ENCODE measurements around the gene SGCD.

Gene SGCD

DNA sequence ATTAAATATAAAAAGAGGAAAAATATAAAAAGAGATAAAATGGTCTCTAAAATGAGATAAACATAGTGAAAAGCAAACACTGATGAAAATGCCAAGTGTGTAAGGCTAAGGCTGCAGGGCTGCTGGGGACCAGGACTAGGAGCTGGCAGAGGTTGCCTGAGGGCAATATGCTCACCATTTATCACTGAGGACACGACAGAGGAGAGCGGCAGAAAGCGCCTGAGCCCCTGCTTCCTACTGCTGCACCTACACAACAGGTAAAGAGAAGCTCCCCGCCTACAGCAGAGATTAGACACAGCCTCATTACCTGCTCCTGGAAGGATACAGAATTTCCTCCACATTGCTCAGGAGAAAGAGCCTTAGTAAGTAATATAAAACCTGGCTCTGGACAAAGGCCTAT lies 452.5 kb downstream of the SGCD start:
- ATAC-seq (ENCODE audit: low read depth) (no peak), DNase-seq (ENCODE audit: low spot score) (no peak)
- no peak overlapping the region for H3K27ac ChIP-seq (ENCODE audit: poor library complexity, severe bottlenecking)
- H3K4me1 ChIP-seq (ENCODE audit: insufficient read depth, poor library complexity, severe bottlenecking), result no peaks in the 10 kb centered on the region
- peaks cover 3% of the 10 kb centered on the region for H3K9me3 ChIP-seq (ENCODE audit: severe bottlenecking)
- peaks cover 6% of the 10 kb centered on the region for H3K27me3 ChIP-seq (ENCODE audit: insufficient read depth, poor library complexity, severe bottlenecking)
- H3K4me3 ChIP-seq (ENCODE audit: severe bottlenecking), result no peak overlapping the region
- TF ChIP-seq, protein P1, sequence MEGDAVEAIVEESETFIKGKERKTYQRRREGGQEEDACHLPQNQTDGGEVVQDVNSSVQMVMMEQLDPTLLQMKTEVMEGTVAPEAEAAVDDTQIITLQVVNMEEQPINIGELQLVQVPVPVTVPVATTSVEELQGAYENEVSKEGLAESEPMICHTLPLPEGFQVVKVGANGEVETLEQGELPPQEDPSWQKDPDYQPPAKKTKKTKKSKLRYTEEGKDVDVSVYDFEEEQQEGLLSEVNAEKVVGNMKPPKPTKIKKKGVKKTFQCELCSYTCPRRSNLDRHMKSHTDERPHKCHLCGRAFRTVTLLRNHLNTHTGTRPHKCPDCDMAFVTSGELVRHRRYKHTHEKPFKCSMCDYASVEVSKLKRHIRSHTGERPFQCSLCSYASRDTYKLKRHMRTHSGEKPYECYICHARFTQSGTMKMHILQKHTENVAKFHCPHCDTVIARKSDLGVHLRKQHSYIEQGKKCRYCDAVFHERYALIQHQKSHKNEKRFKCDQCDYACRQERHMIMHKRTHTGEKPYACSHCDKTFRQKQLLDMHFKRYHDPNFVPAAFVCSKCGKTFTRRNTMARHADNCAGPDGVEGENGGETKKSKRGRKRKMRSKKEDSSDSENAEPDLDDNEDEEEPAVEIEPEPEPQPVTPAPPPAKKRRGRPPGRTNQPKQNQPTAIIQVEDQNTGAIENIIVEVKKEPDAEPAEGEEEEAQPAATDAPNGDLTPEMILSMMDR (IDR thresholded peaks at IDR 0.05; ENCODE audit: poor library complexity, severe bottlenecking), result no peak
- no peaks in the 10 kb centered on the region for H3K36me3 ChIP-seq (ENCODE audit: low read depth)

DNA sequence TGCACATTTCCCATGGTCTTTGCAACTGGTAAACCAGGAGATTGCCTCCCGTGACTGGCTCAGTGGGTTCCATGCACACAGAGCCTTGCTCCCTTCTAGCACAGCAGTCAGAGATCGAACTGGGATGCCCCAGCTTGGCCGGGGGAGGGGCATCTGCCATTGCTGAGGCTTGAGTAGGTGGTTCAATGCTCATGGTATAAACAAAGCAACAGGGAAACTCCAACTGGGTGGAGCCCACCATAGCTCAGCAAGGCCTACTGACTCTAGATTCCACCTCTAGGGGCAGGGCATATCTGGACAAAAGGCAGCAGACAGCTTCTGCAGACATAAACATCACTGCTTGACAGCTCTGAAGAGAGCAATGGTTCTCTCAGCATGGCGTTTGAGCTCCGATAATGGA lies 456.1 kb downstream of the SGCD start:
- TF ChIP-seq, protein P1 (IDR thresholded peaks at IDR 0.05; ENCODE audit: poor library complexity, severe bottlenecking), result no peak
- H3K4me3 ChIP-seq (ENCODE audit: severe bottlenecking), result no peak overlapping the region
- H3K27ac ChIP-seq (ENCODE audit: poor library complexity, severe bottlenecking), result no peak overlapping the region
- peaks cover 6% of the 10 kb centered on the region for H3K27me3 ChIP-seq (ENCODE audit: insufficient read depth, poor library complexity, severe bottlenecking)
- no peak for DNase-seq (ENCODE audit: low spot score)
- no peak for ATAC-seq (ENCODE audit: low read depth)
- no peaks in the 10 kb centered on the region for H3K4me1 ChIP-seq (ENCODE audit: insufficient read depth, poor library complexity, severe bottlenecking)
- H3K36me3 ChIP-seq (ENCODE audit: low read depth), result no peaks in the 10 kb centered on the region
- peaks cover 3% of the 10 kb centered on the region for H3K9me3 ChIP-seq (ENCODE audit: severe bottlenecking)

DNA sequence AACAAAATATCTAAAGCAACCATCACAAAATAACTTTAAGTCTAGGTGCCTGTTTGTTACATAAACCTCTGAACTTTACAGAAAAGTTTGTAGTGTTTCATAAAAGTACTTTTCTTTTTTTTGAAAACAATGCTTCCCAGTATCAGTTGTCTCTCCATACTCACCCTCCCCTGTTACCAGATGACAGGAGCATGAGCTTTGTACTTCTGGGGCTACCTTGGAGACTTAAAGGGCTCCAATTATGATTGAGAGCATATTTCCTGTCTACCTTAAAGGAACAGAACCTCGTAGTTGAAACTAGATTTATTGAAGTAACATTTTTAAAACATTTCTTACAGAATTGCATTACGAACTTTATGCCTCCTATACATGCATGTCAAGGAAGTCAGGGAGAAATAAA lies 467.7 kb downstream of the SGCD start:
- TF ChIP-seq, protein P1 (IDR thresholded peaks at IDR 0.05; ENCODE audit: poor library complexity, severe bottlenecking), result no peak
- no peaks in the 10 kb centered on the region for H3K4me1 ChIP-seq (ENCODE audit: insufficient read depth, poor library complexity, severe bottlenecking)
- ATAC-seq (ENCODE audit: low read depth) (no peak), DNase-seq (ENCODE audit: low spot score) (no peak)
- no peak overlapping the region for H3K27ac ChIP-seq (ENCODE audit: poor library complexity, severe bottlenecking)
- no peaks in the 10 kb centered on the region for H3K9me3 ChIP-seq (ENCODE audit: severe bottlenecking)
- H3K36me3 ChIP-seq (ENCODE audit: low read depth), result no peaks in the 10 kb centered on the region
- H3K4me3 ChIP-seq (ENCODE audit: severe bottlenecking), result no peak overlapping the region
- H3K27me3 ChIP-seq (ENCODE audit: insufficient read depth, poor library complexity, severe bottlenecking), result no peaks in the 10 kb centered on the region

DNA sequence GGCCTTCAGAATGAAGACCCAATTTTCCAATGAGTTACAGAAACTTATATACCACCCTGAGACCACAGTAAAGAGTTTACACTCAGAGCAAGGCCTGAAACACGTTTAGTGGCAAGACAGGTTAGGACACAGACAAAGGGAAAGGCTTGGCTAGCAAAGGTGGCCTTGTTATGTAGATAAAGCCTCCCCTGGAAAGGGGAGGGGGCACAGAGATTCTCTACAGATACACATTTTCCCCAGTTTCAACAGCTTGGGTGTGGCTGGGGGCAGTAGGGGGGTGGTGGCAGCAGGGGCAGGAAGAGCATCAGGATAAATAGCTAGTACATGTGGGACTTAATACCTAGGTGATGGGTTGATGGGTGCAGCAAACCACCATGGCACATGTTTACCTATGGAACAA lies 471.2 kb downstream of the SGCD start:
- Histone ChIP-seq H3K4me1 (ENCODE audit: insufficient read depth, poor library complexity, severe bottlenecking) (no peaks in the 10 kb centered on the region), H3K4me3 (ENCODE audit: severe bottlenecking) (no peak overlapping the region), H3K36me3 (ENCODE audit: low read depth) (no peaks in the 10 kb centered on the region), H3K27me3 (ENCODE audit: insufficient read depth, poor library complexity, severe bottlenecking) (peaks cover 16% of the 10 kb centered on the region), H3K27ac (ENCODE audit: poor library complexity, severe bottlenecking) (no peak overlapping the region), H3K9me3 (ENCODE audit: severe bottlenecking) (no peaks in the 10 kb centered on the region)
- DNase-seq (ENCODE audit: low spot score) (no peak), ATAC-seq (ENCODE audit: low read depth) (no peak)
- TF ChIP-seq, protein P1 (IDR thresholded peaks at IDR 0.05; ENCODE audit: poor library complexity, severe bottlenecking), result no peak

DNA sequence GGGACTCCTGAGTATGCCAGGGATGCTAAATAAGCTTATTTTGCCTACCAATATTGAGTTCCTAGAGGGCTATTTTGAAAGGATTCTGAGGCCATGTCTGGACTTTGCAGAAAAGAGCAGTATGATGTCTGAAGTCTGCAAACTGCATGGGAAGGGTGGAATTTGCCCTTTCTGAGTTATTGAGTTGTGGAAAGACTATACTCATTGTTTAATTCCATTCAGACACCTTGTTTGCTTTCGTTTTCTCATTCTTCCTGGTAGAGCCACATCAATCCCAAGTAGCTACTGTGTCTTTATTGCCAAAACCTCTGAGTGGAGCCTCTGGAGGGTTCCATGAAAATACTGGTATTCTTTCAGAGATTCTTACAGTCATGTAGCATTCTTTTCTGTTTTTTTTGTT lies 472.2 kb downstream of the SGCD start:
- TF ChIP-seq, protein P1 (IDR thresholded peaks at IDR 0.05; ENCODE audit: poor library complexity, severe bottlenecking), result no peak
- H3K4me1 ChIP-seq (ENCODE audit: insufficient read depth, poor library complexity, severe bottlenecking), result no peaks in the 10 kb centered on the region
- ATAC-seq (ENCODE audit: low read depth), result no peak
- DNase-seq (ENCODE audit: low spot score), result no peak
- H3K27me3 ChIP-seq (ENCODE audit: insufficient read depth, poor library complexity, severe bottlenecking), result peaks cover 21% of the 10 kb centered on the region
- H3K27ac ChIP-seq (ENCODE audit: poor library complexity, severe bottlenecking), result no peak overlapping the region
- H3K36me3 ChIP-seq (ENCODE audit: low read depth), result no peaks in the 10 kb centered on the region
- no peaks in the 10 kb centered on the region for H3K9me3 ChIP-seq (ENCODE audit: severe bottlenecking)
- no peak overlapping the region for H3K4me3 ChIP-seq (ENCODE audit: severe bottlenecking)
